SU-DHL-6 (cell line): ENCODE measurements around the gene KRTAP5-4.

ENCODE experiments used
- H2AFZ ChIP-seq: fragments of 200-600 bp; sonication (generic); 2 replicates; pipeline ENCODE4 v1.6.1; 2014; ENCODE audit warnings: low read depth, mild to moderate bottlenecking, moderate library complexity, mixed read lengths, antibody characterized with exemption, low read length; ENCODE audit not compliant: severe bottlenecking
- H3F3A ChIP-seq: fragments of 200-600 bp; shearing (Covaris generic); 2 replicates; pipeline ENCODE4 v1.6.0; 2016; ENCODE audit warnings: antibody characterized with exemption, mild to moderate bottlenecking; ENCODE audit not compliant: insufficient read depth
- H3K27ac ChIP-seq: fragments of 200-600 bp; sonication (generic); 2 replicates; pipeline ENCODE4 v1.5.1; 2016; ENCODE audit warnings: low read depth, mild to moderate bottlenecking, low read length, moderate library complexity, mixed read lengths
- H3K27me3 ChIP-seq: fragments of 200-600 bp; sonication (generic), shearing (Covaris generic); 2 replicates; pipeline ENCODE4 v1.6.0; 2014; ENCODE audit warnings: mild to moderate bottlenecking, low read length
- H3K36me3 ChIP-seq: fragments of 200-600 bp; sonication (generic); 2 replicates; pipeline ENCODE4 v1.6.1; 2014; ENCODE audit warnings: mild to moderate bottlenecking, low read length, mixed read lengths
- H3K4me2 ChIP-seq: fragments of 300-600, 200-600 bp; shearing (Covaris generic), sonication (generic); 2 replicates; pipeline ENCODE4 v1.6.0; 2014; ENCODE audit warnings: low read length, low read depth, mild to moderate bottlenecking; ENCODE audit not compliant: poor library complexity, severe bottlenecking
- H3K4me3 ChIP-seq: fragments of 200-600 bp; sonication (generic); 2 replicates; pipeline ENCODE4 v1.5.1; 2014; ENCODE audit warnings: antibody characterized with exemption, low read length, mild to moderate bottlenecking, mixed read lengths; ENCODE audit not compliant: insufficient read depth, poor library complexity, severe bottlenecking
- H3K79me2 ChIP-seq: fragments of 200-600 bp; sonication (generic); 2 replicates; pipeline ENCODE4 v1.6.1; 2014; ENCODE audit warnings: mild to moderate bottlenecking, low read length, moderate library complexity; ENCODE audit not compliant: insufficient read depth
- H3K9ac ChIP-seq: fragments of 200-600 bp; sonication (generic); 2 replicates; pipeline ENCODE4 v1.7.0; 2014; ENCODE audit warnings: mild to moderate bottlenecking, low read length
- H3K9me2 ChIP-seq: fragments of 200-600 bp; sonication (generic); replicated peaks from 2 replicates; pipeline ENCODE4 v1.6.1; 2014; ENCODE audit warnings: low read length; ENCODE audit not compliant: insufficient read depth
- H3K9me3 ChIP-seq: fragments of 200-600 bp; sonication (generic); 2 replicates; pipeline ENCODE4 v1.6.1; 2014; ENCODE audit warnings: low read length, mixed read lengths; ENCODE audit not compliant: insufficient read depth
- H4K20me1 ChIP-seq: fragments of 200-600 bp; sonication (generic); 2 replicates; pipeline ENCODE4 v1.6.1; 2014; ENCODE audit warnings: low read depth, mild to moderate bottlenecking, antibody characterized with exemption, low read length, moderate library complexity, mixed read lengths
- EZH2phosphoT487 ChIP-seq: fragments of 200-600 bp; sonication (generic), shearing (Covaris generic); conservative IDR thresholded peaks from 2 replicates; pipeline ENCODE4 v1.6.1; 2018; ENCODE audit warnings: mild to moderate bottlenecking, antibody characterized with exemption, low read length, moderate library complexity, mixed read lengths
- TF ChIP-seq, protein P1 (sequence below): fragments of 200-600 bp; sonication (generic); IDR thresholded peaks from one replicate; pipeline ENCODE4 v1.5.1; 2017; ENCODE audit warnings: antibody characterized with exemption, mild to moderate bottlenecking, low read length, moderate library complexity; ENCODE audit not compliant: insufficient read depth, poor library complexity, severe bottlenecking

Gene KRTAP5-4

DNA sequence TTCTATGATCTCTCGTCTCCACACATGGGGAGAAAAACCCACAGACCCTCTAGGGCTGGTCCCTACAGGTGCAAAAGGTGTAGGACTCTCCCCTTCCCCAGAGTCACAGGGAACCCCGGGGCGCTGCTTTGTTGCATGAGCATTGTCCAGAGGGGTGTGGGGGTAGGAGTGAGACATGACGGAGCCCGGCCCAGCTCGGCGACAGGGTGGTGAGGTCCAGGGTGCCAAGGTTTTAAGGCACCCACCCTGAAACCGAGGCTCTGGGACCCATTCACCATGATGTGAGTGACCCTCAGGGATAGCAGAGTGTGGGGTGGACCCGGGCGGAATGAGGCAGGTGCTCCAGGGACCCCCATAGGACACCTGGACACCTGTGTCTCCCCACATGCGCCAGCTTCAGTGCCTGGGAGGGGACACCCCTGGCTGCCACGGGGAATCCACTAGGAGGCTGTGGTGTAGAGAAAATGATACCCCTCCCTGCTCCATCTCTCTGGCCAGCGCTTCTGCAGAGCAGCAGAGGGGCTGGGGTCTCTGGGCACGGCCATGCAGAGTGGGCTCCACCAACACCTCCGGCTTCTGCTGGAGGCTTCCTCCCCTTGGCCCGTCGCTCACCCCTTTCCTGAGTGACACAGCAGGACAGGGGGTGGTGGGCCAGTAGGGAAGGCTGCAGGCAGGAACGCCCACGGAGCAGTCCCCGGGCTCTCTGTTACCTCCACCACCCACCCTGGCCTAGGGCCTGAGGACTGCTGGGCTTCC is 22.8 kb upstream of the KRTAP5-4 start:
- H3K79me2 ChIP-seq: no peaks in the 10 kb centered on the region
- H3K27me3 ChIP-seq: no peaks in the 10 kb centered on the region
- H3K9me2 ChIP-seq: no peaks in the 10 kb centered on the region
- no peak overlapping the region for H2AFZ ChIP-seq
- no peaks in the 10 kb centered on the region for H3K9me3 ChIP-seq
- H3K4me3 ChIP-seq: no peak overlapping the region
- H3K9ac ChIP-seq: no peak overlapping the region
- no peak overlapping the region for H3K27ac ChIP-seq
- no peaks in the 10 kb centered on the region for H3K36me3 ChIP-seq
- H3K4me2 ChIP-seq: no peak overlapping the region
- H3F3A ChIP-seq: no peaks in the 10 kb centered on the region
- H4K20me1 ChIP-seq: no peaks in the 10 kb centered on the region
- TF ChIP-seq, protein P1, sequence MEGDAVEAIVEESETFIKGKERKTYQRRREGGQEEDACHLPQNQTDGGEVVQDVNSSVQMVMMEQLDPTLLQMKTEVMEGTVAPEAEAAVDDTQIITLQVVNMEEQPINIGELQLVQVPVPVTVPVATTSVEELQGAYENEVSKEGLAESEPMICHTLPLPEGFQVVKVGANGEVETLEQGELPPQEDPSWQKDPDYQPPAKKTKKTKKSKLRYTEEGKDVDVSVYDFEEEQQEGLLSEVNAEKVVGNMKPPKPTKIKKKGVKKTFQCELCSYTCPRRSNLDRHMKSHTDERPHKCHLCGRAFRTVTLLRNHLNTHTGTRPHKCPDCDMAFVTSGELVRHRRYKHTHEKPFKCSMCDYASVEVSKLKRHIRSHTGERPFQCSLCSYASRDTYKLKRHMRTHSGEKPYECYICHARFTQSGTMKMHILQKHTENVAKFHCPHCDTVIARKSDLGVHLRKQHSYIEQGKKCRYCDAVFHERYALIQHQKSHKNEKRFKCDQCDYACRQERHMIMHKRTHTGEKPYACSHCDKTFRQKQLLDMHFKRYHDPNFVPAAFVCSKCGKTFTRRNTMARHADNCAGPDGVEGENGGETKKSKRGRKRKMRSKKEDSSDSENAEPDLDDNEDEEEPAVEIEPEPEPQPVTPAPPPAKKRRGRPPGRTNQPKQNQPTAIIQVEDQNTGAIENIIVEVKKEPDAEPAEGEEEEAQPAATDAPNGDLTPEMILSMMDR: no peak
- no peak for TF ChIP-seq EZH2phosphoT487

DNA sequence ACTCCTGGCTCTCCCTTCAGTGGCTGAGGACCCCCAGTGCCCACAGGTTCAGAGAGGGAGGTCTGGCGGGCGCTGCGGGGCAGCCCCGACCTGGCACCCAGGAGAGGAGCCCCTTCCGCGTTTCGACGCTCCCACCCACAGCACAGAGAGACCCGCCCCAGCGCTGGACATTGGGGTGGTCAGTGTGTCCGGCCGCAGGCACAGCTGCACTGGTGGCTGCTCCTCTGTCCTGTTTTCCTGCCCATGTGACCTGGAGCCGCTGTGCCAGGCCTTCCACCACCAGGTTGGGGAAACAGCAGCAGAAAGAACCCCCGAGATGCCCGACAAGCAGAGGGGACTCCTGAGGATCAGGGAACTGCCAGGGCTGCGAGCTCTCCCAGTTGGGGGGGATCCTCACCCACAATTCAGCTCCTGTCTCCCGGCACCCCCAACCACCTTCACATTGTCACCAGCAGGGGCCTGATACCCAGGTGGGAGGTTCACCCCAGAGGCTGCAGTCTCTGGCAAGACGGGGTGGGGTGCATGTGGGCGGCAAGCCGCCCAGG is 21.3 kb upstream of the KRTAP5-4 start:
- Histone ChIP-seq H3K36me3 (no peaks in the 10 kb centered on the region), H3K9ac (no peak overlapping the region), H3F3A (no peaks in the 10 kb centered on the region), H3K27ac (no peak overlapping the region), H3K4me3 (no peak overlapping the region), H3K9me2 (no peaks in the 10 kb centered on the region), H3K9me3 (no peaks in the 10 kb centered on the region), H4K20me1 (no peaks in the 10 kb centered on the region), H2AFZ (no peak overlapping the region), H3K79me2 (no peaks in the 10 kb centered on the region), H3K27me3 (no peaks in the 10 kb centered on the region), H3K4me2 (no peak overlapping the region)
- no peak for TF ChIP-seq EZH2phosphoT487
- TF ChIP-seq, protein P1: no peak

DNA sequence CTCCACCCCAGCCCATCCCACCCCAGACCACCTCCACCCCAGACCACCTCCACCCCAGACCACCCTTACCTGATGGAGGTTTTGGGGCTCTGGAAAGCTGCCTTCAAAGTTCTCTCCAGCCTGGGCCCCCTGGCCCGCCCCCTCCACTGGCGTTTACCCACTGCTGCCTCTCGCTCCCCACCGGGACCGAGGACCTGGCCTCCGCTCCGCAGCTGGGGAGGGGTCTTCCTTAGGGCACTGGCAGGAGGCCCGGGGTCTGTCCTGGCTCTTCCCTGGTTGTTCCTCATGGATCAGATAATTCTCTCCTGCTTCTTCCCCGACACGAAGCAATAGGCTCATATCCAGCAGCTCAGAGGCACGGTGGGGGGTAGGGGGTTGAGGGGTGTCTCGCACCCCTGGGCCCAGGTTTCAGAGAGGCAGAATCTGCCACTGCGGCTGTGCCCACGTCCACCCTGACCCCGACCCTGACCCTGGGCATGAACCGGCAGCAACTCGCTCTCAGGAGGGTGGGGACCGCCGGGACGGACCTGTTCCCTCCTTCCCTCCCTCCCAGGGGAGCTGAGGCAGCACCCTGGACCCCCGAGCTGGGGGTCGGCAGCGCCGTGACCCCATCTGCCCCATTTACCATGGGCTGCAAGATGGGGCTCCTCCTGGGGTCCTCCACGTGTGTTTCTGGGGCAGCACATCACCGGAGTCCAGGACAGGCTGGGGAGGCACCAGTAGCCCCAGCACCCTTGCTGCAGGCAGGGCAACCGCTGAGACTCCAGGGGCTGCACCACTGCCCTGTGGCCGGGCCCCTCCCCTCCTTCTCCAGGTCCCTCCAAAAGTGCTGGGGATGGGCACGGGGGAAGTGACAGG is 20.6 kb upstream of the KRTAP5-4 start:
- Histone ChIP-seq H3K9me3 (no peaks in the 10 kb centered on the region), H3K9me2 (no peaks in the 10 kb centered on the region), H2AFZ (no peak overlapping the region), H4K20me1 (no peaks in the 10 kb centered on the region), H3K4me3 (no peak overlapping the region), H3K79me2 (no peaks in the 10 kb centered on the region), H3K36me3 (no peaks in the 10 kb centered on the region), H3K9ac (no peak overlapping the region), H3K27ac (no peak overlapping the region), H3K4me2 (no peak overlapping the region), H3F3A (no peaks in the 10 kb centered on the region), H3K27me3 (no peaks in the 10 kb centered on the region)
- TF ChIP-seq EZH2phosphoT487: no peak
- TF ChIP-seq, protein P1: no peak
